BLaER1 treated with 17β-estradiol and CSF1 and Interleukin-3, amounts not matched to agents 10 nM and 100 nM (cell line): ENCODE data around the gene GRIK2.
A peak's percentile ranks its signal among the peaks of the same experiment; 100 is the strongest.

Source experiments
- H3K27ac ChIP-seq, 11 experiments: shearing (Covaris generic); formaldehyde crosslinking; 2 replicates each; pipeline ENCODE4 v1.8.1; 2022
- H3K27me3 ChIP-seq, 11 experiments: shearing (Covaris generic); formaldehyde crosslinking; 2 replicates each; pipeline ENCODE4 v1.8.1; 2022
- H3K36me3 ChIP-seq, 11 experiments: shearing (Covaris generic); formaldehyde crosslinking; 2 replicates each; pipeline ENCODE4 v1.8.1; 2022
- H3K4me1 ChIP-seq, 10 experiments: shearing (Covaris generic); formaldehyde crosslinking; 2 replicates each; pipeline ENCODE4 v1.8.1; 2022
- H3K4me2 ChIP-seq, 11 experiments: shearing (Covaris generic); formaldehyde crosslinking; 2 replicates each; pipeline ENCODE4 v1.8.1; 2022
- H3K4me3 ChIP-seq, 10 experiments: shearing (Covaris generic); formaldehyde crosslinking; 2 replicates each; pipeline ENCODE4 v1.8.1; 2022
- H3K9ac ChIP-seq, 11 experiments: shearing (Covaris generic); formaldehyde crosslinking; 2 replicates each; pipeline ENCODE4 v1.8.1; 2022
- H3K9me3 ChIP-seq, 11 experiments: shearing (Covaris generic); formaldehyde crosslinking; replicated peaks in 1 of 11; 2 replicates each; pipeline ENCODE4 v1.8.1; 2022
- H4K20me1 ChIP-seq, 11 experiments: shearing (Covaris generic); formaldehyde crosslinking; 2 replicates each; pipeline ENCODE4 v1.8.1; 2022
- Cebpa-rat ChIP-seq, 11 experiments: shearing (Covaris generic); IDR thresholded peaks; 2 replicates each; pipeline ENCODE4 v1.8.1; 2022

Gene GRIK2

DNA sequence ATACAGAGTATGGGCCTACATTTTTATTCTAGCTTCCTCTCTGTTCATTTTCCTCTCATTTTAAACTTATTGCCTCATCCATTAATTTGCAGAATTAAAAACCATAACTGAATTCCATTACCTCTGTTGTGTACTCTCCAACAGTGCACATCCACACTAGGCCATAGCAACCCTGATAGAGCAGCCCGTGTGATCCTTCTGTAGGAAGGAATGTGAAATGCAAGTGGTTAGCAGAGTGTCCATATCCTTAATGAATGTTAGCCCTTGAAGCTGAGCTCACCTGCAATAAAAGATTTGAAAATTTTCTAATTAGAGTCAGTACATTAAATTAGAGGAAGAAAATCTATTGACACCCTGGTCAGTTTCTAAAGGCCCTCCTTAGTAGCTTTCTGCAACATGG is 6.5 kb upstream of the GRIK2 start:
- H3K27ac ChIP-seq = no peak overlapping the region
- no peak overlapping the region for H3K4me2 ChIP-seq
- H3K36me3 ChIP-seq = no peaks in the 10 kb centered on the region
- no peaks in the 10 kb centered on the region for H3K4me1 ChIP-seq
- H4K20me1 ChIP-seq = no peaks in the 10 kb centered on the region
- H3K27me3 ChIP-seq = peaks cover under 1 to 9% (median 2%) of the 10 kb centered on the region in 11 experiments; a peak in 15 of 22 replicates
- H3K9ac ChIP-seq = no peak overlapping the region
- no peak overlapping the region for H3K4me3 ChIP-seq
- H3K9me3 ChIP-seq = peaks cover 0 to 1% (median under 1%) of the 10 kb centered on the region in 11 experiments; a peak in 6 of 22 replicates
- no peak for TF ChIP-seq Cebpa-rat (IDR thresholded peaks at IDR 0.05)

DNA sequence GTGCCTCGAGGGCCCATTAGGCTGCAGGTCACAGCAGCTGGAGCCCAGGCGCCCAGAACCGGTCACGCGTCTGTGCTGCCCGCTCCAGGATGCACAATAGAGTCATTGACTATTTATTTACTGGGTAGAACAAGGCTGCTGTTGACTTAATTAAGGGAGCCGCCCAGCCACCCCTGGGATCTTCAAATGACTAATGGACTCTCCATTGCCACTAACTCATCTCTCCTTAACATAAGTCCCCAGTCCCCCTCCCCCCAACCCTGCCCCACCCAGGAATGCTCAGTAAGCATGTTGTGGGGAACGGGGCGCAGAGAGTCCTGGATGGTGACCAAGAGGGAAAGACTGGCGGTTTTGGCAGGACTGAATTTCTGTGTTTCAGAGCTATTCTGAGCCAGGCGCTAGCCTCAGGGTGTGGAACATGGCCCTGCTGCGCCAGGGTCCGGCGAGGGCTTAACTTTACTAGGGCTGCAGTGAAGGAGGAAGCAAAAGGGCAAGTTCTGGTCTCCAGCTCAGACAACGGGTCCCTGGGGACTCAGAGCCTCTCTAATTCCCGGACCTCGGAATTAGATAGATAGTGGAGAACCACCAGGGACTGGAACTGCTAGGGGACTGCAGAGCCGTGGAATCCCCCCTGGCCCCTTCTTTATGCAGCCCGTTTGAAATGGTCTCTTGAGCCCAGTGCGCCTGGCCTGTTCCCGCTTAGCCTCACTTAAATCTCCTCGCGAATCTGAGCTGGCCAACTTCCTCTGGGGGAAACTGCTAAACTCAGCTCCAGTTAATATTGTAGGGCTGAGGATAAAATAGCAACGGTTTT is 1.5 kb upstream of the GRIK2 start:
- Histone ChIP-seq H3K36me3 (no peaks in the 10 kb centered on the region), H3K9ac (no peak overlapping the region), H3K4me1 (no peaks in the 10 kb centered on the region), H3K27ac (no peak overlapping the region), H3K9me3 (peaks cover 14 to 23% (median 20%) of the 10 kb centered on the region in 11 experiments), H4K20me1 (no peaks in the 10 kb centered on the region), H3K4me2 (no peak overlapping the region), H3K27me3 (peaks cover 24 to 40% (median 32%) of the 10 kb centered on the region in 11 experiments), H3K4me3 (no peak overlapping the region)
- no peak for TF ChIP-seq Cebpa-rat (IDR thresholded peaks at IDR 0.05)

DNA sequence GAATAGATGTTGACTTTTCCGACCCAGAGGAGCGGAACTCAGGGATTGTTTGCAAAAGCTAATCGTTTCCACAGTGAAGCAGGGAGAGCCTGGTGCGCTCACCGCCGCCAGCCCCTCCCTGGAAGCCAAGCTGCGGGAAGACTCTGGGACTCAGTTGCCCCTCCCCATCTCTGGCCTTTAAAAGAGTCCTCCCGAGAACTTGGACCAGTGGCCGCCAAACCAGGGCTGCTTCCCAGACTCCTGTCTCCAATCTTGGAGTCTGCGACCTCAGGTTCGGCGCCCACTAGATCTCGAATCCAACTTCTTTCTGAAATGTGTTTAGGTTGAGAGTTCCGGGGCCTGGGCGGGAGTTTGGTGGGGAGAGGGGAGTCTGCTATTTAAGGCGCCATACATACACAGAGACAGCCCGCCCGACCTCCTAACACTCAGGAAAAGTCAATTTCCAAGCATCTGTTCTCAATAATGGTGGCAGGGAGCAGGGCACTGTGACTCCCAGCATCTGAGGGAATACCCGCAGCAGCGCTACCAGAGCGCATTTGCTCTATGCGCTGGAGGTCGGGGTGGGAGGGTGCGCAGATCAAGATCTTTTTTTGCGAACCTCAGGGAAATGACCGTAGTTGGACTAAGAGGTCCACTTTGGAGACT is 800 bp upstream of the GRIK2 start:
- Histone ChIP-seq H3K4me1 (no peaks in the 10 kb centered on the region), H3K27ac (no peak overlapping the region), H3K4me3 (0 out of 20 replicates have a peak overlapping the region, but pooled peaks of 1 of the 10 experiments have one; percentile 7), H3K4me2 (no peak overlapping the region), H3K36me3 (no peaks in the 10 kb centered on the region), H3K9me3 (peaks cover 14 to 23% (median 20%) of the 10 kb centered on the region in 11 experiments), H4K20me1 (no peaks in the 10 kb centered on the region), H3K9ac (no peak overlapping the region), H3K27me3 (peaks cover 24 to 40% (median 32%) of the 10 kb centered on the region in 11 experiments)
- TF ChIP-seq Cebpa-rat (IDR thresholded peaks at IDR 0.05) = no peak

DNA sequence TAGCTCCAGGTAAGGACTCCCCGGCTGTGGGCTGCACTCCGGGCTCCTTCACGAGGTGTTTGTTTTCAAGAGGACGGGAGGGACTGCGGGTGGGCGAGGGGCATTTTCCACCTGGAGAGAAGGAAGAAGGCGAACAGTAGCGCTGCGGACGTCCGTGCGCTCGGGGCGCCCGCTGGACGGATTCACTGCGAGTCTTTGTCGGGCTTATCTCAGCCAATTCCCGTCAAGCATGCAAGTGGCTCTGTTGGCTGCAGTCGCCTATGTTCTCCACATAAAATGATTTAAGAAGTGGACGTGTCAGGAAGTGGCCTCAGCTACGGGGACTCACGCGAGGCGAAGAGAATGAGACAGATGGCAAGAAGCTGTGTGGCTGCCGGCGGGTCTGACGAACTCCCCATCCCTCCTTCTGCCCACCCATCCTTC is 332 bp downstream of the GRIK2 start:
- no peaks in the 10 kb centered on the region for H3K4me1 ChIP-seq
- no peak overlapping the region for H3K4me2 ChIP-seq
- no peak overlapping the region for H3K4me3 ChIP-seq
- TF ChIP-seq Cebpa-rat (IDR thresholded peaks at IDR 0.05) = no peak
- H3K9me3 ChIP-seq = peaks cover 14 to 23% (median 20%) of the 10 kb centered on the region in 11 experiments
- H3K36me3 ChIP-seq = no peaks in the 10 kb centered on the region
- no peaks in the 10 kb centered on the region for H4K20me1 ChIP-seq
- peaks cover 24 to 40% (median 32%) of the 10 kb centered on the region in 11 experiments for H3K27me3 ChIP-seq
- no peak overlapping the region for H3K27ac ChIP-seq
- H3K9ac ChIP-seq = no peak overlapping the region

DNA sequence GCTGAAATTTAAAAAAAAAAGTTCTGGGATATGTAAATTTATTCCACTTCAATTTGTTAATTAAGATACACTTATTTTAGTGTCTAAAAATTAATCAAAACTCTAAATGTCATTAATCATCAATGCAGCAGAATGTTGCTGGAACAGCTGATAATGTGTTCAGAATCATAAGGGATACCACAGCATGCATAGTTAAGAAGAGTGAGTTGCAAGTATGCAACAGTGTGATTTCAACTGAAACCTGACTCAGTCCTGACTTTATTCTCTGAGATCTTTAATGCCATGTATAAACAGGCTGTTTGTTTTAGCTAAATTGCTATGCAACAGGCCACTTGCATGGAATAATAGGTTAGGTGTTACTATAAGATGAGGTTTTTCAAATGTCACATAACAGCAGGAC is 1.4 kb downstream of the GRIK2 start:
- Histone ChIP-seq H4K20me1 (no peaks in the 10 kb centered on the region), H3K4me3 (no peak overlapping the region), H3K27me3 (peaks cover 24 to 40% (median 32%) of the 10 kb centered on the region in 11 experiments), H3K27ac (no peak overlapping the region), H3K4me2 (no peak overlapping the region), H3K4me1 (no peaks in the 10 kb centered on the region), H3K9me3 (peaks cover 14 to 29% (median 20%) of the 10 kb centered on the region in 11 experiments), H3K36me3 (no peaks in the 10 kb centered on the region), H3K9ac (no peak overlapping the region)
- TF ChIP-seq Cebpa-rat (IDR thresholded peaks at IDR 0.05) = no peak

DNA sequence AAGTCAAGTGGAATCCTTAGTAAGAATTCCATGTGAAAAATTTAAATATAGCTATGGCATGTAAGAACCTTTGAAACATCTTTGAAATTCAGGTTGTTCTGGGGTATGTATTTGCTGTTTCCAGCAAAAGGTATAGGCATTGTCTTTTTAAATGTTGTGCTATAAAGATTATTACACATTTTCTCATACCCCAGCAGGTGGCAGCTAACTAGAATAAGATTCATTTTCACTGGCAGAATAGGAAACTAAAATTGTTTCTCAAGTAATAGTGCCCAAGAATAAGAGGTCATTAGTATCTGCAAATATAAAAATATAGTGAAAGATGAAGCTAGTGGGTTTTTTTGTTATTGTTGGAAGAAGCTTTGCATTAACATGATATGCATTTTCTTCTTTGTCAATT is 1.8 kb downstream of the GRIK2 start:
- H3K4me1 ChIP-seq = no peaks in the 10 kb centered on the region
- H3K9ac ChIP-seq = no peak overlapping the region
- H3K4me2 ChIP-seq = no peak overlapping the region
- H3K27me3 ChIP-seq = peaks cover 24 to 40% (median 32%) of the 10 kb centered on the region in 11 experiments
- no peaks in the 10 kb centered on the region for H4K20me1 ChIP-seq
- no peak overlapping the region for H3K27ac ChIP-seq
- H3K36me3 ChIP-seq = no peaks in the 10 kb centered on the region
- peaks cover 14 to 30% (median 20%) of the 10 kb centered on the region in 11 experiments for H3K9me3 ChIP-seq
- H3K4me3 ChIP-seq = no peak overlapping the region
- no peak for TF ChIP-seq Cebpa-rat (IDR thresholded peaks at IDR 0.05)

DNA sequence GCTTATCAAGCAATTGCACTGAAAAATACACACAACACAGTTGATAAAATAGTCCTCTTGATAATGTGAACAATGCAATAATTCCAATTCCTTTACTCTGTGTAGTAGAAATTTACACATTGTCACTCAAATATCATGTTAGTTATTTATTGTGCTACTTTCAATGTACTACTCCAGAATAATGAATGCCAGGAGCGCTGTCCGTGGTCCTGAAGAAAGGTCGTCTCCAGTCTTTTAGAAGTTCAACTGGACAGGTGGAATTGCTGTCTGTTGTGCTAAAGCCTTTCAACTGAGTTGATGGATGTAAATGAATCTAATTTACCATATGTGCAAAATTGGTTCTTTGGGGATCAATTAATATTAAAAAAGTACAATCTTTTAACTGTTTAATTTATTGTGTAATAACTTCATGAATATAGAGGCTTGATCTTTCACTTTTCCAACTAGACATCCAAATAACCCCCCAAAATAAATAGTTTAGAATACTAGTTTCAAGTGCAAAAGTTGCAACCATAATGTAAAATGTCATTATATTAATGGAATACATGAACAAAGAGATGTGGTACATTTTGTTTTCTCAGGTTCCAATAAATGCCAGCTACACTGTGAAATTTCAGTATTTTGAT is 3.2 kb downstream of the GRIK2 start:
- H3K9me3 ChIP-seq = peaks cover 16 to 34% (median 22%) of the 10 kb centered on the region in 11 experiments
- no peak overlapping the region for H3K4me2 ChIP-seq
- no peaks in the 10 kb centered on the region for H4K20me1 ChIP-seq
- TF ChIP-seq Cebpa-rat (IDR thresholded peaks at IDR 0.05) = no peak
- peaks cover 24 to 35% (median 32%) of the 10 kb centered on the region in 11 experiments for H3K27me3 ChIP-seq
- H3K27ac ChIP-seq = no peak overlapping the region
- no peaks in the 10 kb centered on the region for H3K36me3 ChIP-seq
- H3K9ac ChIP-seq = no peak overlapping the region
- H3K4me3 ChIP-seq = no peak overlapping the region
- no peaks in the 10 kb centered on the region for H3K4me1 ChIP-seq

DNA sequence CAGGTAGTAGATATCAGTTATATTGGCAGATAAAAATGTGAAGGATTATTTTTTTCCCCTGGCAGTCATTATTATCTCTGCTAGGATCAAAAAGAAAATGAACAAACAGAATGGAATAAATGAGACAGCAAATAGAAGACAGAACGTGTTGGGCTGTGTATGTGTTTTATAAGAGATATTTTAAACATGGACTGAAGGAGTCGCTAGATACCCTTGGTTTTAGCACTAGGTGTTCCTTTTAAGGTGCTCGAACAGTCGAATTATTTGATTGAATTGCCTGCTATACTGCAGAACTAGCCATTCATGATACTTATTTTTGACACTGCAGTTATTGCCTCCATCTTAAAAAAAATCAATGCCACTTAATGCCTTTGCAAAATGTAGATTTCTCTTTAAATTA is 3.7 kb downstream of the GRIK2 start:
- Histone ChIP-seq H3K4me3 (no peak overlapping the region), H3K36me3 (no peaks in the 10 kb centered on the region), H3K9ac (no peak overlapping the region), H3K9me3 (peaks cover 20 to 36% (median 24%) of the 10 kb centered on the region in 11 experiments), H3K27me3 (peaks cover 22 to 30% (median 29%) of the 10 kb centered on the region in 11 experiments), H3K4me1 (no peaks in the 10 kb centered on the region), H3K4me2 (no peak overlapping the region), H3K27ac (no peak overlapping the region), H4K20me1 (no peaks in the 10 kb centered on the region)
- no peak for TF ChIP-seq Cebpa-rat (IDR thresholded peaks at IDR 0.05)
